ENCODE results near the gene PFKFB4.
"Not testable (repeated sequence)": the region's sequence is repeated elsewhere in the genome, so short reads cannot be mapped to it uniquely, and the experiment has no call there.

PFKFB4 gene

GRCh38 chr3:48501196-48501595 lies 55.4 kb downstream of the PFKFB4 start:
- no peaks in the 10 kb centered on the region for H3K27me3 Mint-ChIP-seq
- intact Hi-C loops (cut with micrococcal nuclease), result no loop called here
- H3K36me3 Mint-ChIP-seq (ENCODE audit: low read depth), result peaks cover 31% of the 10 kb centered on the region
- peaks cover 10% of the 10 kb centered on the region for H3K9me3 Mint-ChIP-seq
- no peak overlapping the region for H3K4me3 Mint-ChIP-seq
- H3K4me1 Mint-ChIP-seq (ENCODE audit: low read depth), result peaks cover 48% of the 10 kb centered on the region
- H3K27ac Mint-ChIP-seq, result no peak overlapping the region

- peaks cover 31% of the 10 kb centered on the region for H3K36me3 Mint-ChIP-seq (ENCODE audit: low read depth)
- H3K9me3 Mint-ChIP-seq, result peaks cover 10% of the 10 kb centered on the region
- no peaks in the 10 kb centered on the region for H3K27me3 Mint-ChIP-seq
- no peak overlapping the region for H3K27ac Mint-ChIP-seq
- intact Hi-C loops (cut with micrococcal nuclease), result no loop called here
- no peak overlapping the region for H3K4me3 Mint-ChIP-seq
- peaks cover 44% of the 10 kb centered on the region for H3K4me1 Mint-ChIP-seq (ENCODE audit: low read depth)
Observed at GRCh38 chr3:48500656-48501055, 55.9 kb downstream of the PFKFB4 start.

GRCh38 chr3:48493203-48493501 lies 63.5 kb downstream of the PFKFB4 start:
- H3K36me3 Mint-ChIP-seq (ENCODE audit: low read depth), result peaks cover 17% of the 10 kb centered on the region
- peaks cover 5% of the 10 kb centered on the region for H3K9me3 Mint-ChIP-seq
- intact Hi-C loops (cut with micrococcal nuclease), result no loop called here

GRCh38 chr3:48492461-48493202 lies 64.0 kb downstream of the PFKFB4 start:
- intact Hi-C loops (cut with micrococcal nuclease), result no loop called here
- Mint-ChIP-seq H3K27me3 (no peaks in the 10 kb centered on the region), H3K27ac (no peak overlapping the region), H3K4me1 (ENCODE audit: low read depth) (peaks cover 9% of the 10 kb centered on the region), H3K36me3 (ENCODE audit: low read depth) (peaks cover 11% of the 10 kb centered on the region), H3K9me3 (no peaks in the 10 kb centered on the region), H3K4me3 (no peak overlapping the region)

More at GRCh38 chr3:48493203-48493501, 63.5 kb downstream of the PFKFB4 start:
- H3K4me1 Mint-ChIP-seq (ENCODE audit: low read depth), result peaks cover 9% of the 10 kb centered on the region
- no peak overlapping the region for H3K27ac Mint-ChIP-seq
- no peaks in the 10 kb centered on the region for H3K27me3 Mint-ChIP-seq
- no peak overlapping the region for H3K4me3 Mint-ChIP-seq

- intact Hi-C loops (cut with micrococcal nuclease), result no loop called here
- Mint-ChIP-seq H3K4me1 (ENCODE audit: low read depth) (no peaks in the 10 kb centered on the region), H3K4me3 (no peak overlapping the region)
Observed at GRCh38 chr3:48486952-48487351, 69.7 kb downstream of the PFKFB4 start.

GRCh38 chr3:48482822-48483221 lies 73.8 kb downstream of the PFKFB4 start:
- H3K4me3 Mint-ChIP-seq; intact Hi-C loops (cut with micrococcal nuclease); H3K9me3 Mint-ChIP-seq; H3K27ac Mint-ChIP-seq; H3K27me3 Mint-ChIP-seq: not testable (repeated sequence)
- Mint-ChIP-seq H3K36me3 (ENCODE audit: low read depth) (peaks cover 16% of the 10 kb centered on the region), H3K4me1 (ENCODE audit: low read depth) (peaks cover 12% of the 10 kb centered on the region)

More at GRCh38 chr3:48486952-48487351, 69.7 kb downstream of the PFKFB4 start:
- no peaks in the 10 kb centered on the region for H3K9me3 Mint-ChIP-seq
- H3K27ac Mint-ChIP-seq, result no peak overlapping the region
- H3K36me3 Mint-ChIP-seq (ENCODE audit: low read depth), result peaks cover 2% of the 10 kb centered on the region
- H3K27me3 Mint-ChIP-seq, result no peaks in the 10 kb centered on the region

GRCh38 chr3:48480891-48481290 lies 75.7 kb downstream of the PFKFB4 start:
- intact Hi-C loops (cut with micrococcal nuclease); H3K27me3 Mint-ChIP-seq; H3K27ac Mint-ChIP-seq; H3K9me3 Mint-ChIP-seq; H3K4me3 Mint-ChIP-seq: not testable (repeated sequence)
- Mint-ChIP-seq H3K36me3 (ENCODE audit: low read depth) (peaks cover 19% of the 10 kb centered on the region), H3K4me1 (ENCODE audit: low read depth) (peaks cover 17% of the 10 kb centered on the region)

- H3K36me3 Mint-ChIP-seq (ENCODE audit: low read depth), result peaks cover 27% of the 10 kb centered on the region
- no peak overlapping the region for H3K4me3 Mint-ChIP-seq
- intact Hi-C loops (cut with micrococcal nuclease), result no loop called here
- H3K4me1 Mint-ChIP-seq (ENCODE audit: low read depth), result peaks cover 23% of the 10 kb centered on the region
- H3K27me3 Mint-ChIP-seq, result no peaks in the 10 kb centered on the region
- no peaks in the 10 kb centered on the region for H3K9me3 Mint-ChIP-seq
- no peak overlapping the region for H3K27ac Mint-ChIP-seq
Observed at GRCh38 chr3:48478626-48479555, 77.7 kb downstream of the PFKFB4 start.

- H3K27me3 Mint-ChIP-seq, result no peaks in the 10 kb centered on the region
- H3K4me1 Mint-ChIP-seq (ENCODE audit: low read depth), result peaks cover 29% of the 10 kb centered on the region
- no peaks in the 10 kb centered on the region for H3K9me3 Mint-ChIP-seq
- intact Hi-C loops (cut with micrococcal nuclease), result no loop called here
- no peak overlapping the region for H3K4me3 Mint-ChIP-seq
- no peak overlapping the region for H3K27ac Mint-ChIP-seq
- H3K36me3 Mint-ChIP-seq (ENCODE audit: low read depth), result peaks cover 28% of the 10 kb centered on the region
Observed at GRCh38 chr3:48477959-48478520, 78.6 kb downstream of the PFKFB4 start.

GRCh38 chr3:48476426-48477053 lies 80.1 kb downstream of the PFKFB4 start:
- H3K27me3 Mint-ChIP-seq, result no peaks in the 10 kb centered on the region
- no peak overlapping the region for H3K4me3 Mint-ChIP-seq
- H3K36me3 Mint-ChIP-seq (ENCODE audit: low read depth), result peaks cover 28% of the 10 kb centered on the region
- intact Hi-C loops (cut with micrococcal nuclease), result no loop called here
- H3K27ac Mint-ChIP-seq, result no peak overlapping the region
- H3K4me1 Mint-ChIP-seq (ENCODE audit: low read depth), result peaks cover 30% of the 10 kb centered on the region
- no peaks in the 10 kb centered on the region for H3K9me3 Mint-ChIP-seq

GRCh38 chr3:48475188-48475587 lies 81.4 kb downstream of the PFKFB4 start:
- H3K27ac Mint-ChIP-seq, result peak overlapping the region; percentile 28
- H3K36me3 Mint-ChIP-seq (ENCODE audit: low read depth), result peaks cover 36% of the 10 kb centered on the region
- H3K4me3 Mint-ChIP-seq, result no peak overlapping the region
- H3K9me3 Mint-ChIP-seq, result no peaks in the 10 kb centered on the region
- intact Hi-C loops (cut with micrococcal nuclease), result no loop called here
- no peaks in the 10 kb centered on the region for H3K27me3 Mint-ChIP-seq
- peaks cover 40% of the 10 kb centered on the region for H3K4me1 Mint-ChIP-seq (ENCODE audit: low read depth)

- H3K27me3 Mint-ChIP-seq, result no peaks in the 10 kb centered on the region
- intact Hi-C loops (cut with micrococcal nuclease), result no loop called here
- no peak overlapping the region for H3K4me3 Mint-ChIP-seq
Observed at GRCh38 chr3:48474619-48475018, 82.0 kb downstream of the PFKFB4 start.

GRCh38 chr3:48474031-48474430 lies 82.6 kb downstream of the PFKFB4 start:
- intact Hi-C loops (cut with micrococcal nuclease); H3K4me3 Mint-ChIP-seq; H3K9me3 Mint-ChIP-seq; H3K27ac Mint-ChIP-seq; H3K27me3 Mint-ChIP-seq: not testable (repeated sequence)
- Mint-ChIP-seq H3K4me1 (ENCODE audit: low read depth) (peaks cover 48% of the 10 kb centered on the region), H3K36me3 (ENCODE audit: low read depth) (peaks cover 47% of the 10 kb centered on the region)

More at GRCh38 chr3:48474619-48475018, 82.0 kb downstream of the PFKFB4 start:
- H3K9me3 Mint-ChIP-seq, result no peaks in the 10 kb centered on the region
- peaks cover 42% of the 10 kb centered on the region for H3K36me3 Mint-ChIP-seq (ENCODE audit: low read depth)
- H3K4me1 Mint-ChIP-seq (ENCODE audit: low read depth), result peaks cover 46% of the 10 kb centered on the region
- H3K27ac Mint-ChIP-seq, result peak overlapping the region; percentile 28

GRCh38 chr3:48473617-48473952 lies 83.0 kb downstream of the PFKFB4 start:
- intact Hi-C loops (cut with micrococcal nuclease), result loop anchor here (1.0 kb wide), 1 partner anchor 8 kb away; no protein-coding TSS in a partner anchor
- no peaks in the 10 kb centered on the region for H3K9me3 Mint-ChIP-seq
- H3K27ac Mint-ChIP-seq, result peak overlapping the region; percentile 100
- no peaks in the 10 kb centered on the region for H3K27me3 Mint-ChIP-seq
- peaks cover 48% of the 10 kb centered on the region for H3K36me3 Mint-ChIP-seq (ENCODE audit: low read depth)
- H3K4me3 Mint-ChIP-seq, result peak overlapping the region; percentile 90
- H3K4me1 Mint-ChIP-seq (ENCODE audit: low read depth), result peaks cover 48% of the 10 kb centered on the region

All from dendritic cell treated with granulocyte-macrophage colony-stimulating factor and Interleukin-4, amounts not matched to agents 40 ng/mL and 50 ng/mL, for 4 days (primary cell).